Measurements from ENCODE around the gene NXPH2.

DNA sequence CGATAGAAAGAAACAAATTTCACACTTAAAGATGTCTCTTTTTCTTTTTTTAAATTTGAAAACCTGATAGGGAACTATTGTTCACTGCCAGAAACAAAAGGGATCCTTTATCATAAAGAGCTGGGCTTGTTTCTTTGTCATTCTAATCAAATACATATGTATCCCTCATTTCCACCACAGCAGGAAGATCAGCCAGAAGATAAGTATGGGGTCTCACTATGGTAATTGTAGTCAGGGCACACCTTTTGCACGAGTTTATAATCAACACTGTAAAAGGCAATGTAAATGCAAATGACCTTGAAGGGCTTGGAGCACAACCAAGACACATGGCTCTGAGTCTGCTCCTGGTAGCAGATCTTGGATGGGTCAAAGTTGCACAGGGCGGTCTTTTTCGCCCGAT lies 109.5 kb downstream of the NXPH2 start:
- TF ChIP-seq EZH2phosphoT487 (IDR thresholded peaks at IDR 0.05; ENCODE audit: borderline replicate concordance, low read depth) (no peak), SMC3 (IDR thresholded peaks at IDR 0.05; ENCODE audit: low read depth, low read length) (no peak), TCF12 (IDR thresholded peaks at IDR 0.05) (no peak), JUND (IDR thresholded peaks at IDR 0.05) (no peak)
- TF ChIP-seq, protein P1, sequence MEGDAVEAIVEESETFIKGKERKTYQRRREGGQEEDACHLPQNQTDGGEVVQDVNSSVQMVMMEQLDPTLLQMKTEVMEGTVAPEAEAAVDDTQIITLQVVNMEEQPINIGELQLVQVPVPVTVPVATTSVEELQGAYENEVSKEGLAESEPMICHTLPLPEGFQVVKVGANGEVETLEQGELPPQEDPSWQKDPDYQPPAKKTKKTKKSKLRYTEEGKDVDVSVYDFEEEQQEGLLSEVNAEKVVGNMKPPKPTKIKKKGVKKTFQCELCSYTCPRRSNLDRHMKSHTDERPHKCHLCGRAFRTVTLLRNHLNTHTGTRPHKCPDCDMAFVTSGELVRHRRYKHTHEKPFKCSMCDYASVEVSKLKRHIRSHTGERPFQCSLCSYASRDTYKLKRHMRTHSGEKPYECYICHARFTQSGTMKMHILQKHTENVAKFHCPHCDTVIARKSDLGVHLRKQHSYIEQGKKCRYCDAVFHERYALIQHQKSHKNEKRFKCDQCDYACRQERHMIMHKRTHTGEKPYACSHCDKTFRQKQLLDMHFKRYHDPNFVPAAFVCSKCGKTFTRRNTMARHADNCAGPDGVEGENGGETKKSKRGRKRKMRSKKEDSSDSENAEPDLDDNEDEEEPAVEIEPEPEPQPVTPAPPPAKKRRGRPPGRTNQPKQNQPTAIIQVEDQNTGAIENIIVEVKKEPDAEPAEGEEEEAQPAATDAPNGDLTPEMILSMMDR (IDR thresholded peaks at IDR 0.05), result no peak
- TF ChIP-seq, protein P2, sequence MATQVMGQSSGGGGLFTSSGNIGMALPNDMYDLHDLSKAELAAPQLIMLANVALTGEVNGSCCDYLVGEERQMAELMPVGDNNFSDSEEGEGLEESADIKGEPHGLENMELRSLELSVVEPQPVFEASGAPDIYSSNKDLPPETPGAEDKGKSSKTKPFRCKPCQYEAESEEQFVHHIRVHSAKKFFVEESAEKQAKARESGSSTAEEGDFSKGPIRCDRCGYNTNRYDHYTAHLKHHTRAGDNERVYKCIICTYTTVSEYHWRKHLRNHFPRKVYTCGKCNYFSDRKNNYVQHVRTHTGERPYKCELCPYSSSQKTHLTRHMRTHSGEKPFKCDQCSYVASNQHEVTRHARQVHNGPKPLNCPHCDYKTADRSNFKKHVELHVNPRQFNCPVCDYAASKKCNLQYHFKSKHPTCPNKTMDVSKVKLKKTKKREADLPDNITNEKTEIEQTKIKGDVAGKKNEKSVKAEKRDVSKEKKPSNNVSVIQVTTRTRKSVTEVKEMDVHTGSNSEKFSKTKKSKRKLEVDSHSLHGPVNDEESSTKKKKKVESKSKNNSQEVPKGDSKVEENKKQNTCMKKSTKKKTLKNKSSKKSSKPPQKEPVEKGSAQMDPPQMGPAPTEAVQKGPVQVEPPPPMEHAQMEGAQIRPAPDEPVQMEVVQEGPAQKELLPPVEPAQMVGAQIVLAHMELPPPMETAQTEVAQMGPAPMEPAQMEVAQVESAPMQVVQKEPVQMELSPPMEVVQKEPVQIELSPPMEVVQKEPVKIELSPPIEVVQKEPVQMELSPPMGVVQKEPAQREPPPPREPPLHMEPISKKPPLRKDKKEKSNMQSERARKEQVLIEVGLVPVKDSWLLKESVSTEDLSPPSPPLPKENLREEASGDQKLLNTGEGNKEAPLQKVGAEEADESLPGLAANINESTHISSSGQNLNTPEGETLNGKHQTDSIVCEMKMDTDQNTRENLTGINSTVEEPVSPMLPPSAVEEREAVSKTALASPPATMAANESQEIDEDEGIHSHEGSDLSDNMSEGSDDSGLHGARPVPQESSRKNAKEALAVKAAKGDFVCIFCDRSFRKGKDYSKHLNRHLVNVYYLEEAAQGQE (IDR thresholded peaks at IDR 0.05; ENCODE audit: low read depth, low read length), result no peak
